AG04449 (cell line): ENCODE measurements around the gene COL4A1.

Source experiments
- CTCF ChIA-PET: fragments of 350-600 bp; formaldehyde crosslinking; extraction: SDS; loops from one replicate; lab custom pipeline; 2021; ENCODE audit warnings: antibody characterized with exemption; lab: Yijun Ruan, JAX
- POLR2A ChIA-PET: fragments of 400-600, 350-600 bp; formaldehyde crosslinking; extraction: SDS; loops from one replicate; lab custom pipeline; 2020; ENCODE audit warnings: antibody characterized with exemption, inconsistent platforms; lab: Yijun Ruan, JAX
- DNase-seq: peaks from one replicate; pipeline ENCODE4 v3.0.0-alpha.2; 2010; ENCODE audit warnings: low read depth, low spot score
- H3K4me3 ChIP-seq: 2 replicates; pipeline ENCODE4 v1.5.1; 2011; ENCODE audit warnings: low read depth, mild to moderate bottlenecking, control low read depth, low read length
- TF ChIP-seq, protein P1 (sequence below): IDR thresholded peaks from one replicate; pipeline ENCODE4 v1.5.1; 2011; ENCODE audit warnings: mild to moderate bottlenecking, moderate library complexity, low read length, control low read depth, inconsistent platforms; ENCODE audit not compliant: insufficient read depth; ENCODE audit errors: missing control alignments

COL4A1 gene

DNA sequence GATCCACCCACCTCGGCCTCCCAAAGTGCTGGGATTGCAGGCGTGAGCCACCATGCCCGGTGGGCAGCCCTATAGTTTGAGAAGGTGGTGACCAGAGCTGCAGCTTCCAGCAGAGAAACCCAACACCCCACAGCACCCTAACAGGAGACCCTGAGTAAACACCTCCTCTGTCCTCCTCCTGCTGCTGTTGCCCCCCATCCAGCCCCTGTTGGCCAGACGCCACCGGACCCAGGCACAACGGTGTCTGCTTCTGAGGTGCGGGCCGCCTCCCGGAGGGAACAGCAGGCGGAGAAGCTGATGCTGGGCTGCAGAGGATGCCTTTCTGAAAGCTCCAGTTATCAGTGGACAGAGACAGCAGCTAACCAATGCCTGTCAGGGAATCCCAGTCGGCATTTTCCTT, 175.5 kb downstream of the COL4A1 start:
- TF ChIP-seq, protein P1, sequence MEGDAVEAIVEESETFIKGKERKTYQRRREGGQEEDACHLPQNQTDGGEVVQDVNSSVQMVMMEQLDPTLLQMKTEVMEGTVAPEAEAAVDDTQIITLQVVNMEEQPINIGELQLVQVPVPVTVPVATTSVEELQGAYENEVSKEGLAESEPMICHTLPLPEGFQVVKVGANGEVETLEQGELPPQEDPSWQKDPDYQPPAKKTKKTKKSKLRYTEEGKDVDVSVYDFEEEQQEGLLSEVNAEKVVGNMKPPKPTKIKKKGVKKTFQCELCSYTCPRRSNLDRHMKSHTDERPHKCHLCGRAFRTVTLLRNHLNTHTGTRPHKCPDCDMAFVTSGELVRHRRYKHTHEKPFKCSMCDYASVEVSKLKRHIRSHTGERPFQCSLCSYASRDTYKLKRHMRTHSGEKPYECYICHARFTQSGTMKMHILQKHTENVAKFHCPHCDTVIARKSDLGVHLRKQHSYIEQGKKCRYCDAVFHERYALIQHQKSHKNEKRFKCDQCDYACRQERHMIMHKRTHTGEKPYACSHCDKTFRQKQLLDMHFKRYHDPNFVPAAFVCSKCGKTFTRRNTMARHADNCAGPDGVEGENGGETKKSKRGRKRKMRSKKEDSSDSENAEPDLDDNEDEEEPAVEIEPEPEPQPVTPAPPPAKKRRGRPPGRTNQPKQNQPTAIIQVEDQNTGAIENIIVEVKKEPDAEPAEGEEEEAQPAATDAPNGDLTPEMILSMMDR: no peak
- ChIA-PET CTCF (interaction anchor here (0.6 to 1.5 kb wide), 3 partner anchors 15 to 21 kb away, joined by 3 to 5 read pairs (median 3); no protein-coding TSS in a partner anchor), POLR2A (no interaction called here)
- H3K4me3 ChIP-seq: no peak overlapping the region
- no peak for DNase-seq

- no peak overlapping the region for H3K4me3 ChIP-seq
- DNase-seq: no peak
- CTCF ChIA-PET: no interaction called here
- POLR2A ChIA-PET: no interaction called here
- TF ChIP-seq, protein P1: no peak
Observed at GRCh38 chr13:110130431-110130830, 176.5 kb downstream of the COL4A1 start.

DNA sequence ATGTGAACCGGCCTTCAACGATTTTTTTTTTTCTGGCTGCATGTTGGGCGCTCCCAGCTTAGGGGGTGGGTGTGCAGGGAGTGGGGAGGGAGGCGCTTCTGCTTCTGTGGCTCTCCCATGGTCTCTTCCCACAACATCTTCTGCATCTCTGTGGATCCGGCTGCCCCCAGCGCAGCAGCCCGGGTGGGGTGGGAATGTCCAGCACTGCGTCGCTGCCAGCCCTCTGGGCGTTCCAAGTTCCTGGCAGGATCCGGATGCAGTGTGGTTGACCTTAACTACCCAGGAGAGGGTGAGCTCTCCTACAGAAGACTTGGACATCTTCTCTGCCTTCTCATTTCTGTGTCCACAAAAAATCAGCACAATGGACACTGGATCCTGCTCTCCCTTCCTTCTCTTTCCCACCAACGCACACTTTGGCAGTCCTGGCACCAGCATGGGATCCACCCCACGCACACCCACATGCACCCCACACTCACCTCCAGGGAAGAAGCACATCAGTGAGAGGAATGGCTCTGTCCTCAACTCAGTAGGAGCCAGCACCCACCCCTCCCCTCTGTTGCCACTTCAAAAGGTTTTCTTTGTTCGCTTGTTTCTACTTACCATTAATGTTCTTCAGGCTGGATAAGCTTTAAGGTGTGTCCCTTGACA, 177.3 kb downstream of the COL4A1 start:
- no peak overlapping the region for H3K4me3 ChIP-seq
- ChIA-PET CTCF (no interaction called here), POLR2A (no interaction called here)
- TF ChIP-seq, protein P1: no peak
- DNase-seq: no peak

DNA sequence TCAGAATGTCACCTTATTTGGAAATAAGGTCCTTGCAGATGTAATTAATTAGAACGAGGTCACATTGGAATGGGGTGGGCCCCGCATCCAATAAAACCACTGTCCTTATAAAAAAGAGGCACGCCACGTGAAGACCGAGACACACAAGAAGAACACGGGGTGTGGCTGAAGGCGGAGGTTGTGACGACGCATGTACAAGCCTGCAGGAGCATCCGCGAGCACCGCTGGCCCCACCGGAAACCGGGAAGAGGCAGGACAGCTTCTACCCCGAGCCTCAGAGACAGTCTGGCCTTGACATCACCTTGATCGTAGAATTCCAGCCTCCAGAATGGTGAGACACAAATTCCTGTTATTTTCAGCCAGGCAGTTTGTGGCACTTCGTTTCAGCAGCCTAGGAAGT, 177.9 kb downstream of the COL4A1 start:
- POLR2A ChIA-PET: no interaction called here
- DNase-seq: no peak
- TF ChIP-seq, protein P1: no peak
- CTCF ChIA-PET: interaction anchor here (0.8 kb wide), 1 partner anchor 983 kb away, joined by 4 read pairs; no protein-coding TSS in a partner anchor
- no peak overlapping the region for H3K4me3 ChIP-seq

GRCh38 chr13:110128546-110128945, 178.4 kb downstream of the COL4A1 start:
- ChIA-PET CTCF (interaction anchor here (0.8 to 6.2 kb wide), 2 partner anchors 14 to 983 kb away, joined by 4 to 40 read pairs; no protein-coding TSS in a partner anchor), POLR2A (no interaction called here)
- TF ChIP-seq, protein P1: no peak
- no peak for DNase-seq
- H3K4me3 ChIP-seq: no peak overlapping the region

DNA sequence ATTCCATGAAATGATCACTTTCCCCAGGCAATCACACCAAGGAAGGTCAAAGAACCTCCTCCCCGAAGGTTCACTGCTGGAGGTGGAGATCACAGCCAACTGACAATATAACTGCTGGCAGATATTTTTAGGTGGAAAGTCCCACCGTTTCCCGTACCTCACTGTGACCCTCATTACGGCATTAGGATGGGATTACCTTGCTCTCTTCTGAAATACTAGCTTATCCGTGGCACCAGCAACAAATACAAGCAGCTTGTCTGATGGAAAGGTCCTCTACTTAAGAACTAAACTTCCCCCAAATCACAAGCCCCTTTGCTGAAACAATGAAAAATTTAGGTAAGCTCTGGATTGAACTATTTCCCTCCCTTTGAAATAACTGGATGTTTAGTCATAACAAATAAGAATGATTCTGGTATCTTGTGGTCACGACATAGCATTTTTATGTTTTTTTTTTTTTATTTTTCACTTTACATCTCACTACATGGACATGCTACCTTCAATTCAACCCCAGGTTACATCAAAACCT, 178.9 kb downstream of the COL4A1 start:
- DNase-seq: no peak
- CTCF ChIA-PET: interaction anchor here (0.8 to 6.2 kb wide), 2 partner anchors 13 to 982 kb away, joined by 4 to 40 read pairs; no protein-coding TSS in a partner anchor
- POLR2A ChIA-PET: no interaction called here

More for the DNA sequence above, 178.9 kb downstream of the COL4A1 start:
- TF ChIP-seq, protein P1: no peak
- H3K4me3 ChIP-seq: no peak overlapping the region
